C1 segment of cervical spinal cord (tissue), 14 donors: ENCODE data around the gene PCDHB9.
"Not testable (repeated sequence)": the region's sequence is repeated elsewhere in the genome, so short reads cannot be mapped to it uniquely, and the experiment has no call there.

Source experiments
- DNase-seq, 14 donors: peaks; one replicate each; lab custom pipeline; 2025; lab: John Stamatoyannopoulos, UW

PCDHB9 gene

DNA sequence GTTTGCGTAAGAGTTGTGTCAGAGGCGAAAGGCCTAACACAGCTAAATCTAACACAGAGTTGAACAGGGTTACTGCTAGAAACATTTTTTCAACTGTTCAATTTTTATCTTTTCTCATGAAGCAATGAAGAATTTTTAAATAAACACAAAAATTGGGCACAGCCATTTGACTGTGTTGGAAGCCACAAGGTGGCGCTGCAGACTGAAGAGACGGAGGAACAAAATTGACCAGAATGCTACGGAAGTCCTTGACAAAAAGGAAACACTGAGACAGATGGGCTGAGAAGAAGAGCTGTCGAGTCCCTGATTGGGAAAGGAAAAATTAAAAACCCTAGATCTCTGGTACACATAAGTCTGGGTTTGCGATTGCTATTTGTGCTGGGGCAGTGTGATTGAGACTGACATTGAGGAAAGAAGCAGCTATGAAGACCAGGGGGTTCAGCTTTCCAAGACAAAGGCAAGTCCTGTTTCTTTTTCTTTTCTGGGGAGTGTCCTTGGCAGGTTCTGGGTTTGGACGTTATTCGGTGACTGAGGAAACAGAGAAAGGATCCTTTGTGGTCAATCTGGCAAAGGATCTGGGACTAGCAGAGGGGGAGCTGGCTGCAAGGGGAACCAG is at the start of gene PCDHB9:
Gene PCDHB9, plus strand, starts transcription at position 265 of the 616 bp plus-strand sequence. Its CDS starts 158 bp downstream, at position 423.
- DNase-seq, result peak in 1 of 14 donors; percentile 1

DNA sequence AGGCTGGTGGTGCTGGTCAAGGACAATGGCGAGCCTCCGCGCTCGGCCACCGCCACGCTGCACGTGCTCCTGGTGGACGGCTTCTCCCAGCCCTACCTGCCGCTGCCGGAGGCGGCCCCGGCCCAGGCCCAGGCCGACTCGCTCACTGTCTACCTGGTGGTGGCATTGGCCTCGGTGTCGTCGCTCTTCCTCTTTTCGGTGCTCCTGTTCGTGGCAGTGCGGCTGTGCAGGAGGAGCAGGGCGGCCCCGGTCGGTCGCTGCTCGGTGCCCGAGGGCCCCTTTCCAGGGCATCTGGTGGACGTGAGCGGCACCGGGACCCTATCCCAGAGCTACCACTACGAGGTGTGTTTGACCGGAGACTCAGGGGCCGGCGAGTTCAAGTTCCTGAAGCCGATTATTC is 49.6 kb upstream of the PCDHB9 start:
- not testable (repeated sequence) for DNase-seq

DNA sequence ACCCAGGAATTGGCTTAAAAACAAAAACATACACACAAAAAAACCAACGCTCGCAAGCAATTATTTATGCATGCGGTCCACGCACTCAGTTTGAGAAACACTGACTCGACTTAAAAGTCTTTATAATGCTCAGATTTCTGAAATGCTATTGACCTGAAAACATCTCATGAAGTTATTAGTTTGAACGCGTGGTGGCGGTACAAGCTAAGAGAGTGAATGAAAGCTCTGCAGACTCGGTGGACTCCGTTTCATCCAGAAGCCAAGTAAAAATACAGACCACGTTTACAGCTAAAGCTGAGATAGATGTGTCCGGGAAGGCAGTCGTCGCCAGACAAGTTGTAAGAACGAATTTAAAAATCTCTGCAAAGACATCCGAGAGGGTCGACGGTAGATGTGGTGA is 37.1 kb upstream of the PCDHB9 start, which contains the start of gene PCDHB6:
Gene PCDHB6, plus strand, starts transcription at position 246 of the 400 bp plus-strand sequence. CDS start 201 bp downstream, outside the sequence.
- DNase-seq, result peak in 1 of 14 donors; percentile 1

DNA sequence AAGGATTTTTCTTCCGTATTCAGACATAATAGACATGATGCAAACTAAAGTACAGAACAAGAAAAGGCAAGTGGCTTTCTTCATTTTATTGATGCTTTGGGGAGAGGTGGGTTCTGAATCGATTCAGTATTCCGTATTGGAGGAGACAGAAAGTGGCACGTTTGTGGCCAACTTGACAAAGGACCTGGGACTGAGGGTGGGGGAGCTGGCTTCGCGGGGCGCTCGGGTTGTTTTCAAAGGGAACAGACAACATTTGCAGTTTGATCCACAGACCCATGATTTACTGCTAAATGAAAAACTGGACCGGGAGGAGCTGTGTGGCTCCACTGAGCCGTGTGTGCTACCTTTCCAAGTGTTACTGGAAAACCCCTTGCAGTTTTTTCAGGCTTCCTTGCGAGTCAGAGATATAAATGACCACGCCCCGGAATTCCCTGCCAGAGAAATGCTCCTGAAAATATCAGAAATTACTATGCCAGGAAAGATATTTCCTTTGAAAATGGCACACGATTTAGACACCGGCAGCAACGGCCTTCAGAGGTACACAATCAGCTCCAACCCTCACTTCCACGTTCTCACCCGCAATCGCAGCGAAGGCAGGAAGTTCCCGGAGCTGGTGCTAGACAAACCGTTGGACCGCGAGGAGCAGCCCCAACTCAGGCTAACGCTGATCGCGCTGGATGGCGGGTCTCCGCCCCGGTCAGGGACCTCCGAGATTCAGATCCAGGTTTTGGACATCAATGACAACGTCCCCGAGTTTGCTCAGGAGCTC is 36.6 kb upstream of the PCDHB9 start:
- no peak for DNase-seq

DNA sequence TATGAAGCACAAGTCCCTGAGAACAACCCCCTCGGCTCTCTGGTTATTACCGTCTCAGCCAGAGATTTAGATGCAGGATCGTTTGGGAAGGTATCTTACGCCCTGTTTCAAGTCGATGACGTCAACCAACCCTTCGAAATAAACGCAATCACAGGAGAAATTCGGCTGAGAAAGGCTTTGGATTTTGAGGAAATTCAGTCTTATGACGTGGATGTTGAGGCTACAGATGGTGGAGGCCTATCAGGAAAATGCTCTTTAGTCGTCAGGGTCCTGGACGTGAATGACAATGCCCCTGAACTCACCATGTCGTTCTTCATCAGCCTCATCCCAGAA is 36.0 kb upstream of the PCDHB9 start:
- DNase-seq, result no peak

DNA sequence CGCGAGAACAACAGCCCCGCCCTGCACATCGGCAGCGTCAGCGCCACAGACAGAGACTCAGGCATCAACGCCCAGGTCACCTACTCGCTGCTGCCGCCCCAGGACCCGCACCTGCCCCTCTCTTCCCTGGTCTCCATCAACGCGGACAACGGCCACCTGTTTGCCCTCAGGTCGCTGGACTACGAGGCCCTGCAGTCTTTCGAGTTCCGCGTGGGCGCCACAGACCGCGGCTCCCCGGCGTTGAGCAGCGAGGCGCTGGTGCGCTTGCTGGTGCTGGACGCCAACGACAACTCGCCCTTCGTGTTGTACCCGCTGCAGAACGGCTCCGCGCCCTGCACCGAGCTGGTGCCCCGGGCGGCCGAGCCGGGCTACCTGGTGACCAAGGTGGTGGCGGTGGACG is 35.3 kb upstream of the PCDHB9 start:
- not testable (repeated sequence) for DNase-seq

DNA sequence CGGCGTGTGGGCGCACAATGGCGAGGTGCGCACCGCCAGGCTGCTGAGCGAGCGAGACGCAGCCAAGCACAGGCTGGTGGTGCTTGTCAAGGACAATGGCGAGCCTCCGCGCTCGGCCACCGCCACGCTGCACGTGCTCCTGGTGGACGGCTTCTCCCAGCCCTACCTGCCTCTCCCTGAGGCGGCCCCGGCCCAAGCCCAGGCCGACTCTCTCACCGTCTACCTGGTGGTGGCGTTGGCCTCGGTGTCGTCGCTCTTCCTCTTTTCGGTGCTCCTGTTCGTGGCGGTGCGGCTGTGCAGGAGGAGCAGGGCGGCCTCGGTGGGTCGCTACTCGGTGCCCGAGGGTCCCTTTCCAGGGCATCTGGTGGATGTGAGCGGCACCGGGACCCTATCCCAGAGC is 34.9 kb upstream of the PCDHB9 start:
- DNase-seq, result not testable (repeated sequence)

DNA sequence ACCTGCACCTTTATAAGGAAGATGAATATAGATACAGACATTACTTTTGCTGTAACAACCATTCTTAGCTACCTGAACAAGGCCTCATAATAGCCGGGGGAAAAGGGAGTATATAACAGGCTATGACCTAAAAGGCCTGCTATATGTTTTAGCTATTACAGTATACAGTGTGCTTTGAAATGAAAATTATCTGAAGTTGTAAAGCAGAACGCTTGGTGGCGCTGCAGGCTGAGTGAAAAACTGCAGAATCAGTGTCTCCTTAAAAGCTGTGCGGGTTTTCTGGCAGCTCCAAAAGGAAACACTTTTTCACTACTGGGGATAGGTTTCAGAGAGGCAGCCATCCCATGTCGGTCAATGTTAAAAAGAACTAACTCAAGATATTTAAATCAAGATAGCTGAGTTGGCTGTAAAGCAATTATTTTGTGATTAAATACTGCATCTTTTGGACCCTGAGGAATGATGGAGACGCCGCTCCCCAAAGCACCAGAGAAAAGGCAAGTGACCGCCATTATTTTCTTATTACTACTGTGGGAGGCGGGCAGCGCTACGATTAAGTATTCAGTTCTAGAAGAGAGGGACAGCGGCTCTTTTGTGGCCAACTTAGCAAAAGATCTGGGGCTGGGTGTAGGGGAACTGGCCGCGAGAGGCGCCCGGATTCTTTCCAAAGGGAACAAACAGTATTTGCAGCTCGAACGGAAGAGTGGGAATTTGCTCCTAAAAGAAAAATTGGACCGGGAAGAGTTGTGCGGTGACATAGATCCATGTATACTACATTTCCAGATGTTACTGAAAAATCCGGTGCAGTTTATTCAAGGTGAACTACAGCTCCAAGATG is 31.2 kb upstream of the PCDHB9 start:
- no peak for DNase-seq

DNA sequence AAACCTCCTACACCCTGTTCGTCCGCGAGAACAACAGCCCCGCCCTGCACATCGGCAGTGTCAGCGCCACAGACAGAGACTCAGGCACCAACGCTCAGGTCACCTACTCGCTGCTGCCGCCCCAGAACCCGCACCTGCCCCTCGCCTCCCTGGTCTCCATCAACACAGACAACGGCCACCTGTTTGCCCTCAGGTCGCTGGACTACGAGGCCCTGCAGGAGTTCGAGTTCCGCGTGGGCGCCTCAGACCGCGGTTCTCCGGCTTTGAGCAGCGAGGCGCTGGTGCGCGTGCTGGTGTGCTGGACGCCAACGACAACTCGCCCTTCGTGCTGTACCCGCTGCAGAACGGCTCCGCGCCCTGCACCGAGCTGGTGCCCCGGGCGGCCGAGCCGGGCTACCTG is 29.6 kb upstream of the PCDHB9 start:
- not testable (repeated sequence) for DNase-seq

DNA sequence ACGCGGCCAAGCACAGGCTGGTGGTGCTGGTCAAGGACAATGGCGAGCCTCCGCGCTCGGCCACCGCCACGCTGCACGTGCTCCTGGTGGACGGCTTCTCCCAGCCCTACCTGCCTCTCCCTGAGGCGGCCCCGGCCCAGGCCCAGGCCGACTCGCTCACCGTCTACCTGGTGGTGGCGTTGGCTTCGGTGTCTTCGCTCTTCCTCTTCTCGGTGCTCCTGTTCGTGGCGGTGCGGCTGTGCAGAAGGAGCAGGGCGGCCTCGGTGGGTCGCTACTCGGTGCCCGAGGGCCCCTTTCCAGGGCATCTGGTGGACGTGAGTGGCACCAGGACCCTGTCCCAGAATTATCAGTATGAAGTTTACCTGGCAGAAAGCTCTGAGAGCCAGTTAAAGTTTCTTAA is 29.1 kb upstream of the PCDHB9 start:
- not testable (repeated sequence) for DNase-seq

DNA sequence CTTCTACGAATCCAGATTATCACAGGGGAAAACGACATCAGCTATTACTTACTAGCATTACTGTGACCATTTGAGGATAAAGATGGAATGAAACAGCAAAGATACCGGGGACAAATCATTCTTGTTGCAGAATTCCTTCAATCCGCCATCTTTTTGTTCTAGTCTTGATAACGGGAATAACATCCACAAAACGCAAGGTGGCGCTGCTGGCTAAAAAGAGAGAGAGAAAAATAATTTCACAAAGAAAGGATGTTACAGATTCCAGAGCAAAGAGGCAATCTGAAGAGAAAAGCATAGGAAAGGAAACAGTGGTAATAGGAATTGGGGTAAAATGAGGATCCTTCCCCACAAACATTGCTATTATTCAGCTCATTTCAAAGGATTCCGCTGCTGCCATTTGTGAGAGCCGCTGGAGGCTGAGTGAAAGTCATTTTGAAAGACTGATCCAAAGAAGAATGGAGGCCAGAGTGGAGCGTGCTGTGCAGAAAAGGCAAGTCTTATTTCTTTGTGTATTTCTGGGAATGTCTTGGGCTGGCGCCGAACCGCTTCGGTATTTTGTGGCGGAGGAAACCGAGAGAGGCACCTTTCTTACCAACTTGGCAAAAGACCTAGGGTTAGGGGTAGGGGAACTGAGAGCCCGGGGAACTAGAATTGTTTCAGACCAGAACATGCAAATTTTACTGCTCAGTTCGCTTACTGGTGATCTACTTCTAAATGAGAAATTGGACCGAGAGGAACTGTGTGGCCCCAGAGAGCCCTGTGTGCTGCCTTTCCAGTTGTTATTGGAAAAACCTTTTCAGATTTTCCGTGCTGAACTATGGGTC is 14.4 kb upstream of the PCDHB9 start, which contains the start of gene PCDHB7:
Gene PCDHB7, plus strand, starts transcription at position 264 of the 824 bp plus-strand sequence. Its CDS starts 192 bp downstream, at position 456.
- DNase-seq, result no peak

DNA sequence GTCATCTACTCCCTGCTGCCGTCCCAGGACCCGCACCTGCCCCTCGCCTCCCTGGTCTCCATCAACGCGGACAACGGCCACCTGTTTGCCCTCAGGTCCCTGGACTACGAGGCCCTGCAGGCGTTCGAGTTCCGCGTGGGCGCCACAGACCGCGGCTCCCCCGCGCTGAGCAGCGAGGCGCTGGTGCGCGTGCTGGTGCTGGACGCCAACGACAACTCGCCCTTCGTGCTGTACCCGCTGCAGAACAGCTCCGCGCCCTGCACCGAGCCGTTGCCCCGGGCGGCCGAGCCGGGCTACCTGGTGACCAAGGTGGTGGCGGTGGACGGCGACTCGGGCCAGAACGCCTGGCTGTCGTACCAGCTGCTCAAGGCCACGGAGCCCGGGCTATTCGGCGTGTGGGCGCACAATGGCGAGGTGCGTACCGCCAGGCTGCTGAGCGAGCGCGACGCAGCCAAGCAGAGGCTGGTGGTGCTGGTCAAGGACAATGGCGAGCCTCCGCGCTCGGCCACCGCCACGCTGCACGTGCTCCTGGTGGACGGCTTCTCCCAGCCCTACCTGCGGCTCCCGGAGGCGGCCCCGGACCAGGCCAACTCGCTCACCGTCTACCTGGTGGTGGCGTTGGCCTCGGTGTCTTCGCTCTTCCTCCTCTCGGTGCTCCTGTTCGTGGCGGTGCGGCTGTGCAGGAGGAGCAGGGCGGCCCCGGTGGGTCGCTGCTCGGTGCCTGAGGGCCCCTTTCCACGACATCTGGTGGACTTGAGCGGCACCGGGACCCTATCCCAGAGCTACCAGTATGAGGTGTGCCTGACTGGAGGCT is 12.5 kb upstream of the PCDHB9 start:
- DNase-seq, result not testable (repeated sequence)

DNA sequence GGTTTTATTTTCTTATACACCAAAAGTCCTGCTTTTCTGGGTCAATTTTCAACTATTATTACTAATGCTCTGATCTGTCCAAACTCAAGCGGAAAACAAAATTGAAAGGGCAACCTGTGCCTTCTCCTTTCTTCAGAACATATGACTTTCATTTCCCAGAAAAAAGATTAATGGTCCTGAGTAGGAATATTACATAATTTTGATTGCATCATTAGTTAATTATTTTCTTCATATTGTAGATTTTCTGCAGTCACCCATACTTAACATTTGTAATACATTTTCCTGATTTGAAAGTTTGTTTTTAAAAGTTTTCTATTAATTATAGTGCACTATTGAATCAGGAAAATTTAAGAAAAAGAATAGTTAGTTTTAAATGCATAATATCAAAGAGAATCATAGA is 11.0 kb upstream of the PCDHB9 start:
- DNase-seq, result no peak

DNA sequence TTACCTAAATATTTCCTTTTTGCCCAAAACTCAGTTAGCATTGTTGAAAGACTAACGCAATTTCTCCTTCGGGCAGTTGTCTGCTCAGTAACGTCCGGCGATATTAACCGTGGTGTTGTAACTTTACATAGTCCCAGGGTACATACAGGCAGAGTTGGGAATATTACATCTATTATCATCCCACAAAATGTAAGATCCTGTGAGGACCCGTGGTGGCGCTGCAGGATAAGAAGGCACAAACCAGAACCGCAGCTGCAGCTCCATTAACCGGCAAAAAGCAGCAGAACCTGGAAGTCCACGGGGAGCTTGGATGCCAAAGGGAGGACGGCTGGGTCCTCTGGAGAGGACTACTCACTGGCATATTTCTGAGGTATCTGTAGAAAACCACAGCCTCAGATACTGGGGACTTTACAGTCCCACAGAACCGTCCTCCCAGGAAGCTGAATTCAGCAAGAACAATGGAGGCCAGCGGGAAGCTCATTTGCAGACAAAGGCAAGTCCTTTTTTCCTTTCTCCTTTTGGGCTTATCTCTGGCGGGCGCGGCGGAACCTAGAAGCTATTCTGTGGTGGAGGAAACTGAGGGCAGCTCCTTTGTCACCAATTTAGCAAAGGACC is 9.3 kb upstream of the PCDHB9 start, which contains the start of gene PCDHB8:
Gene PCDHB8, plus strand, starts transcription at position 214 of the 615 bp plus-strand sequence. Its CDS starts 245 bp downstream, at position 459.
- peak in 1 of 14 donors; percentile 9 for DNase-seq

DNA sequence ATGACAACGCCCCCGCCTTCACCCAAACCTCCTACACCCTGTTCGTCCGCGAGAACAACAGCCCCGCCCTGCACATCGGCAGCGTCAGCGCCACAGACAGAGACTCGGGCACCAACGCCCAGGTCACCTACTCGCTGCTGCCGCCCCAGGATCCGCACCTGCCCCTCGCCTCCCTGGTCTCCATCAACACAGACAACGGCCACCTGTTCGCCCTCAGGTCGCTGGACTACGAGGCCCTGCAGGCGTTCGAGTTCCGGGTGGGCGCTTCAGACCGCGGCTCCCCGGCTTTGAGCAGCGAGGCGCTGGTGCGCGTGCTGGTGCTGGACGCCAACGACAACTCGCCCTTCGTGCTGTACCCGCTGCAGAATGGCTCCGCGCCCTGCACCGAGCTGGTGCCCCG is 7.6 kb upstream of the PCDHB9 start:
- not testable (repeated sequence) for DNase-seq

DNA sequence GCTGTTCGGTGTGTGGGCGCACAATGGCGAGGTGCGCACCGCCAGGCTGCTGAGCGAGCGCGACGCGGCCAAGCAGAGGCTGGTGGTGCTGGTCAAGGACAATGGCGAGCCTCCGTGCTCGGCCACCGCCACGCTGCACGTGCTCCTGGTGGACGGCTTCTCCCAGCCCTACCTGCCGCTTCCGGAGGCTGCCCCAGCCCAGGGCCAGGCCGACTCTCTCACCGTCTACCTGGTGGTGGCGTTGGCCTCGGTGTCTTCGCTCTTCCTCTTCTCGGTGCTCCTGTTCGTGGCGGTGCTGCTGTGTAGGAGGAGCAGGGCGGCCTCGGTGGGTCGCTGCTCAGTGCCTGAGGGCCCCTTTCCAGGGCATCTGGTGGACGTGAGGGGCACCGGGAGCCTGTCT is 7.1 kb upstream of the PCDHB9 start:
- DNase-seq, result not testable (repeated sequence)

DNA sequence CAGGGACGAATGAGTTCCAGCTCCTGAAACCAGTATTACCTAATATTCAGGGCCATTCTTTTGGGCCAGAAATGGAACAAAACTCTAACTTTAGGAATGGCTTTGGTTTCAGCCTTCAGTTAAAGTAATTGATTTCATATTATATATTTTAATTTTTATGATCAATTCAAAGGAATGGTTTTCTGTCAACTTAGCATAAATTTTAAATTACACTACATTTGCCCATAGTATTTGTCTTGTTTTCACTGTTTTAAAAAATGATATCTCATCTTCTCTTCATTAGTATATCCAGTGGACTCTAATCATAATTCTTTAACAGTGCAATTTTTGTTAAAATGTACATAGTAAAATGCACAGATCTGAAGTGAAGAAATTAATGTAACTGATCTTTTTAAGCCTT is 6.6 kb upstream of the PCDHB9 start:
- DNase-seq, result no peak

DNA sequence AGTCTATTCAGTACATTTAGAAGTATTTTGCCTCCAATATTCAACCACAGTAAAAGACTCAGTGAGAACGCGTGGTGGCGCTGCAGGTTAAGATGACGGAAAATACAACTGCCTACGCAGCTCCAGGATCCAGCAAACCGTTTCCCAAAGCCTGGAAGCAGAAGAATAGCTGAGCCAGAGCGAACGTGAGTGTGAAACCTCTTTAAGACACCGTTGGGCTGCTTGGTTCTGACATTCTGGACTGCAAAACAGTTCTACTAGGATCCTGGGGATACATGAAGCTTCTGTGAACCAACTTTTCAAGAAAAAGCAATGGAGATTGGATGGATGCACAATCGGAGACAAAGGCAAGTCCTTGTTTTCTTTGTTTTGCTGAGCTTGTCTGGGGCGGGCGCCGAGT is 4.7 kb upstream of the PCDHB9 start, which contains the start of gene PCDHB16:
Gene PCDHB16, plus strand, starts transcription at position 140 of the 400 bp plus-strand sequence. Its CDS starts 173 bp downstream, at position 313.
- peak in 4 of 14 donors; percentile 3 to 26 (median 14) for DNase-seq

DNA sequence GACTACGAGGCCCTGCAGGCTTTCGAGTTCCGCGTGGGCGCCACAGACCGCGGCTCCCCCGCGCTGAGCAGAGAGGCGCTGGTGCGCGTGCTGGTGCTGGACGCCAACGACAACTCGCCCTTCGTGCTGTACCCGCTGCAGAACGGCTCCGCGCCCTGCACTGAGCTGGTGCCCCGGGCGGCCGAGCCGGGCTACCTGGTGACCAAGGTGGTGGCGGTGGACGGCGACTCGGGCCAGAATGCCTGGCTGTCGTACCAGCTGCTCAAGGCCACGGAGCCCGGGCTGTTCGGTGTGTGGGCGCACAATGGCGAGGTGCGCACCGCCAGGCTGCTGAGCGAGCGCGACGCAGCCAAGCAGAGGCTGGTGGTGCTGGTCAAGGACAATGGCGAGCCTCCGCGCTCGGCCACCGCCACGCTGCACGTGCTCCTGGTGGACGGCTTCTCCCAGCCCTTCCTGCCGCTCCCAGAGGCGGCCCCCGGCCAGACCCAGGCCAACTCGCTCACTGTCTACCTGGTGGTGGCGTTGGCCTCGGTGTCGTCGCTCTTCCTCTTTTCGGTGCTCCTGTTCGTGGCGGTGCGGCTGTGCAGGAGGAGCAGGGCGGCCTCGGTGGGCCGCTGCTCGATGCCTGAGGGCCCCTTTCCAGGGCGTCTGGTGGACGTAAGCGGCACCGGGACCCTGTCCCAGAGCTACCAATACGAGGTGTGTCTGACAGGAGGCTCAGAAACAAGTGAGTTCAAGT is 2.7 kb upstream of the PCDHB9 start:
- not testable (repeated sequence) for DNase-seq
